ENCODE data around the gene MTG2. TPM values are rescaled to one million over a fixed set of nuclear protein-coding genes. Genes with fewer than 3 reads are reported as not detected.

The MTG2 gene
- total RNA-seq, 1 donor from 2014 or later: 21.6 TPM

DNA sequence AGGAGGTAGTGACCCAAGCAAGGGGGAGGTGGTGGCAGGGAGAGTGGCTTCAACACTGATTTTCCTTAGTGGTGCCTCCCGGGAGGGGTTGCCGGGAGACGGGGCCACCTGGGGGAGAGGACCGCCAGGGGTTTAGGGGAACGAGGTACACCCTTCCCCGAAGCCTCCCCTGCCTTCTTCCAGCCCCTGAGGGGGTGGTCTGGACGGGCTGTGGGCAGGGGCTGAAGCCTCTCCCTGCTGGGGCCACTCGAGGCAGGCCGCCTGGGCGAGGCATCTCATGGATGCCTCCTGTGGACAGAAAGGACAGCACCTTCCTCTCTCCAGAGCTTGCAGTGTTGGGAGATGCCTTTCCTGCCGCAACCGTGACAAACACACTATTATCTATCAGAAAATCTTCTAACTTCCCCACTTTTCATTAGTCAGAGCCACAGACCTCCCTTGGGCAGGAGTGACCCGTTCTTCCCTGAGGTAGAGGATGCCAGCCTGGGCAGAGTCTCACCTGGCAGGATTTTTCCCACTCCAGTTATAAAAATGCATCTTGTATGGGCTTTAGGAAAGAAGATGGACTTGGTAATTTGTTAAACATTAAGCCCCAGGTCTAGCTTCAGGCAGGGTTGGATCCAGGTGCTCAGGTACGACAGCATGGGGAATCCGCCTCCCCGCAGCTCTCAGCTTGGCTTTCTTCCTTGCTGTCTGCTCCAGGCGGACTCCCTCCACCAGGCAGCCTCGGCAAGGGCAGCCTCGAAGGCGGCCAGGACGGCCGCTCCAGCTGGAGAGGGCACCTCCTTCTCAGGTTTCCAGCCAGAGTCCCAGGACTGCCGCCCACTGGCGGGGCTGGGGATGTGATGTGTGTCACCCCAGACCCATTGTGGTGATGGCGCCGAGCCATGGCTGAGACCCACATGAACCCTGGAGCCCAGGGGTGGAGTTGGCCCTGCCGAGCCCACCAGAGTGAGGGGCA is 26.2 kb downstream of the MTG2 start:
- intact Hi-C loops (cut with DNase I): no loop called here
- ATAC-seq (no peak), DNase-seq (ENCODE audit: missing footprints) (peak; percentile 52)

DNA sequence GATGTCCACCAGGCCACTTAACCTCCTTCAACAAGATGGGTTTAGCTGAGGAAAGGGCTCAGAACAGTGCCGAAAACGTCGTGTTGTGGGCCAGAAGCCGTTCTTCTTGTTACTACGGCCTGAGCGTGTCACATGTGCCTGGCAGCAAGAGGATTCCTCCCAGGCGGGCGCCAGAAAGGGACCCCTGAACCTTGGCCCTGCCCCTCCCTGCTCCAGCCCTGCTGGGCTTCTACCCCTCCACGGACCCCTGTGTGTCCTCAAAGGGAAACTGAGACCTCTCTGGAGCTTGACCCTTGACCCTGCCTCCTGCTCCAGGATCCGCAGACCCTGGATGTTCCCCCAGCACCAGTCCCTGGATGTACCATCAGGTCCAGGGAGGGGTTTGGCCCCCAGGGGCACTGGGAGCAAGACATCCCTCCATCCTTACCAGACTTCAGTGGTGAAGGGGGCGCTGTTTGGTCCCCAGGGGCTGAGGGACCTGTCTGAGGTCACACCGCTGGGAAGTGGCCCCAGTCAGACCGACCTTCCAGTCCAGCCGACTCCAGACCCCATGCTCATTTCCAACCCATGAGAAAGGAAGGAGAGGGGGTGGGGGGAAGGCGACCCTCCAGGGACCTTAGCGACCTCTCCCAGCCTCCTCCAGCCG is 27.1 kb downstream of the MTG2 start:
- peak; percentile 25 for DNase-seq (ENCODE audit: missing footprints)
- intact Hi-C loops (cut with DNase I): no loop called here
- ATAC-seq: no peak

DNA sequence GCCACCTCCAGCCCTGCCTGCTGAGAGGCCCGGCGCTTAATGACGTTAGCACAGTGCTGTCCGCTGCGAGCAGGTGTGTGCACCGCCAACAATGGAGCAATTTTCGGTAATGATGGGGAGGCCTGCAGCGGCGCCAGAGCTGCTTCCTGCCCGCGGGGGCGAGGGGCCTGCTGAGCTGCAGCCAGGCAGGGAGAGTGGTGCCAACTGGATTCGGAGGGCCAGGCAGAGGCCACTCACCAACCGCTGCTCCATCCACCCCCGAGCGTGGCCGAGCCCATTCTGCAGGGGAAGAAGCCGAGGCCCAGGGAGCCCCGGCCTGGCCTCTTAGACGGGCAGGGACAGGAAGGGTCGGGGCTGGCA is 27.6 kb downstream of the MTG2 start:
- ATAC-seq: no peak
- no peak for DNase-seq (ENCODE audit: missing footprints)
- intact Hi-C loops (cut with DNase I): no loop called here

DNA sequence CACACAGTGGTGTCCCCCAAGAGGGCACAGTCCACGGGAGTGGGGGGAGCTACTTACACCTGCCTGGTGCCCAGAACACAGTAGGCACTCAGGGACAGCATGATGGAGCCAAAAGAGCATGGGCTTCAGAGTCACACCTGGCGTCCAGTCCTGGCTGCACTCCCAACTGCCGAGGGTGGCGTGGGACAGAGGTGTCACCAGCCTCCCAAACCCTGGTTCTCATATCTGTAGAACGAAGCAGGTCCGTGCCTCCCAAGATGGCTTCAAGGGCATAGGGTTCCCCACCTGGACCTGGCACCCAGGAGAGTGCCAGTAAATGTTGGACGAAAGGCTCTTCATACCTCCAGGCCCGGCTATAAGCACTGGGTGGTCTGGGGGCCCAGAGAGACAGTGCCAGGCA is 28.4 kb downstream of the MTG2 start:
- DNase-seq (ENCODE audit: missing footprints) (peak; percentile 5), ATAC-seq (no peak)
- intact Hi-C loops (cut with DNase I): no loop called here

DNA sequence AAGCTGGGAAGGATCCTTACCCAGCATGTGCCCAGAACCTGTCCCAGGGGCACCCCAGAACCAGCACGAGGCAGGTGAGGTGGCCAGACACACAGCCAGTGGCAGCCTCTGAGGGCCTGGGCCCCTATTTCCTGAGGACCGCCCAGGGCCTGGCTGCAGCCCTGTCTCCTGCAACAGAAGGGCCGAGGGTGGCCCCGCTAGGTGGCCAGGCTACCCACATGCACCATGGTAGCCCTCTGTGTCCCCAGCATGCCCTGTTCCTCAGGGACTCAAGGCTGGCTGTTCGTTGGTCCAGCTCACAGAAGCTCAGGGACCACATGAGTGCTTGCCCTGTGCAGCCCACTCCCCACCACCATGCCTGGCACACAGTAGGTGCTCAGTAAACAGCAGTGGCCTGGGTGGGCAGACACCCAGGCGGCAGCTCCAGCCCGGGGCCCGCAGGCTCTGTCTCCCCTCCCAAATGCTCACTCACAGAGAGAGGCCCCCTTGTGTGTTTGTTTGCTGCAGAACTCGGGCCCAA is 29.0 kb downstream of the MTG2 start:
- intact Hi-C loops (cut with DNase I): no loop called here
- DNase-seq (ENCODE audit: missing footprints): peak; percentile 20
- ATAC-seq: no peak

DNA sequence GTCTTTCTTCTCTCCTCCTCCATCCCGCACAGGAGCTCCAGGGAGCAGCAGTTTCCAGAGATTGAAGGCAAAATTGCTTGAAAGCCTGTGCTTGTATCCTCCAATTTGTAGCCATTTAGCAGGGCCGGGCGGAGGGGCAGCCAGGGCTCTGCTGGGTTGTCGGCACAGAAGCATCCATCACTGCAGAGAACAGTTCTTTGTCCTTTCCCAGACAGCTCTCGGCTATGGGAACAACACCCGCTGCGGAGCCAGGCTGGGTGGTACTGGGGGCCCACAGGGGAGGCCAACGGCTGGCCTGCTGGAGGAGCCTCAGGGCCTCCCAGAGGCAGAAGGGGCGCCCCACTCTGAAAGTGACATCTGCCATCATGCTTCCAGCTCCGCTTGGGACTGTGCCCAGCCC is 29.5 kb downstream of the MTG2 start:
- ATAC-seq (no peak), DNase-seq (ENCODE audit: missing footprints) (peak; percentile 28)
- intact Hi-C loops (cut with DNase I): no loop called here

DNA sequence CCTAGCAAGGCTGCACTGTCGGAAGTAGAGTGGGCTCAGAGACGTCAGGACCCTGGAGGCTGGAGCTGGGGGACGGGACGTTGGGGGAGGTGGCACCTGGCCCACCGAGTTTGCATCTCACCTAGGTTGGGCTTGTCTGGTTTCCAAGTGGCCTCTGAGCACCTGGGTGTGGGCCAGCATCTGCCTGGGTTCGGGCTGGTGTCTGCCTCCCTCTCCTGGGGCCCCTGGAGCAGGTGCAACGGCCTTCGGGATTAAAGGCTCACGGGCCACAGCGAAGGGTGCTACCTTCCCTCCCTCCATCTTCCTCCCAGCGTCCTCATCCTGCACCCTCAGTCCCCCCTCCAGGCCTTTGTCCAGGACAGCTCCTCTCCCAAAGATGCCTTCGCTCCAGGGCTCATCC is 31.2 kb downstream of the MTG2 start:
- no peak for DNase-seq (ENCODE audit: missing footprints)
- intact Hi-C loops (cut with DNase I): no loop called here
- no peak for ATAC-seq

DNA sequence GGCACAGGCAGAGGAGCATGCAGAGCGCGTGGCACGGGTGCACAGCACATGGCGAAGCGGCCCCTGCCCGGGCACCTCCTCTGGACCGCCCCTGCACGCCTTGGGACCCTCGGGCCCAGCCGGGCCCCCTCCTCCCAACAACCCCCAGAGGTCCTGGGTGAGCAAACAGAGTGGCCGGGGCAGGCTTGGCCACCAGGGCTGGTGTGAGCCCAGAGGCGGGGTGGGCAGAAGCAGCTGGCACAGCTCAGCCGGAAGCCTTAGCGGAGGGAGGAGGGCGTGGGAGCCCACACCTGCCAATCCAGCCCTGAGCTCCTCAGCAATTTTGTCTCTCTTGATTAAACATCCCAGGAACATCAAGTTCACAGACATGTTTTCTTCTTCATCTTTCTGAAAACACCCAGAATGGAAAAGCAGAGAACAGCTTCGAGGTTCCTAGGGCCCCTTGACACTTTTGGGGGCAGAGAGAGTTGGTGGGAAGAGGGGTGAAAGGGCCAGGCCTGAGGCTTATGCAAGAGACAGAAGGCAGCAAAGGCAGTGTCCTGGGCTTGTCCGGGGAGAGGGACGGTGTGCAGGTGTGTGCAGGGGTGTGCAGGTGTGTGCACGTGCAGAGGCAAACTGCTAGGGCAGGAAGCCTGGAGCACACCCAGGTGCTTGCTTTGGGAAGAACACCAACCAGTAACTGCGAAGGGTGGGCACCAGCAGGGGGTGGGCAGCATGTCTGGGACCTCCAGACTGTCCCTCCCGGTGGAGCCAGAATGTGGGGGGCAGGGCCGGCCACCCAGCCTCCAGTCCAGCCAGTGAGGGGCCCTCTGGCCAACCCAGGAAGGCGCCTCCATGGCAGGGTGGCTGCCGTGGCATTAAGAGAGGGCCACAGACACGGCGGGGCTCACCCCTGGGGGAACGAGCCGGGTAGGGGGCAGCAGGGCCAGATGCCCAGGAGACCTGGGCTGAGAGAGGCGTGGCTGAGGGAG is 32.5 kb downstream of the MTG2 start:
- DNase-seq (ENCODE audit: missing footprints): no peak
- ATAC-seq: no peak
- intact Hi-C loops (cut with DNase I): no loop called here

DNA sequence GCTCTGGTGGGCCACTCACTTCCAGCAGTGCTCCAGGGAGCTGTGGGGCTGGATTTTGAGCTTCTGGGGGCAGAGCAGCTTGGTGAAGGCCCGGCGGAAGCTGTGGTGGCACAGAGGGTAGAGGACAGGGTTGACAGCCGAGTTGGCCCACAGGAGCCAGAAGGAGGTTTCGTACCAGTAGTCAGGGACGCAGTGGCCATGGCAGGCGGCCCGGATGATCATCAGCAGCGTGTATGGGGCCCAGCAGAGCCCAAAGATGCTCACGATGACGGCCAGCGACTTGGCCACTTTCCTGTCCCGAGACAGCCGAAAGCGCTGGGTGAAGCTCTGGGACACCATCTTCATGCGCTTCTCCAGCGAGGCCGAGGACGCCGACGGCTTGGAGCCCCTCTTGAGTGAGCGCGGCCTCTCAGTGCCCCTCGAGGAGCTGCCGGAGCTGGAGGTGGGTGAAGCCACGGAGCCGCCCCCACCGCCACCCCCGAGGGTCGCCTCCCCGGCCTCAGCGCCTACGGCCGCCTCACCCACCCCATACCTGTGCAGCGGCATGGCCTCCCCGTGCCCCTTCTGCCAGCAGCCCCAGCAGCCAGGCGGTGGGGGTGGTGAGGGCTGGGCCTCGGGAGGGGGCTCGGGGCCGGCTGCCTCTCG is 33.3 kb downstream of the MTG2 start:
- DNase-seq (ENCODE audit: missing footprints): no peak
- ATAC-seq: no peak
- intact Hi-C loops (cut with DNase I): no loop called here

DNA sequence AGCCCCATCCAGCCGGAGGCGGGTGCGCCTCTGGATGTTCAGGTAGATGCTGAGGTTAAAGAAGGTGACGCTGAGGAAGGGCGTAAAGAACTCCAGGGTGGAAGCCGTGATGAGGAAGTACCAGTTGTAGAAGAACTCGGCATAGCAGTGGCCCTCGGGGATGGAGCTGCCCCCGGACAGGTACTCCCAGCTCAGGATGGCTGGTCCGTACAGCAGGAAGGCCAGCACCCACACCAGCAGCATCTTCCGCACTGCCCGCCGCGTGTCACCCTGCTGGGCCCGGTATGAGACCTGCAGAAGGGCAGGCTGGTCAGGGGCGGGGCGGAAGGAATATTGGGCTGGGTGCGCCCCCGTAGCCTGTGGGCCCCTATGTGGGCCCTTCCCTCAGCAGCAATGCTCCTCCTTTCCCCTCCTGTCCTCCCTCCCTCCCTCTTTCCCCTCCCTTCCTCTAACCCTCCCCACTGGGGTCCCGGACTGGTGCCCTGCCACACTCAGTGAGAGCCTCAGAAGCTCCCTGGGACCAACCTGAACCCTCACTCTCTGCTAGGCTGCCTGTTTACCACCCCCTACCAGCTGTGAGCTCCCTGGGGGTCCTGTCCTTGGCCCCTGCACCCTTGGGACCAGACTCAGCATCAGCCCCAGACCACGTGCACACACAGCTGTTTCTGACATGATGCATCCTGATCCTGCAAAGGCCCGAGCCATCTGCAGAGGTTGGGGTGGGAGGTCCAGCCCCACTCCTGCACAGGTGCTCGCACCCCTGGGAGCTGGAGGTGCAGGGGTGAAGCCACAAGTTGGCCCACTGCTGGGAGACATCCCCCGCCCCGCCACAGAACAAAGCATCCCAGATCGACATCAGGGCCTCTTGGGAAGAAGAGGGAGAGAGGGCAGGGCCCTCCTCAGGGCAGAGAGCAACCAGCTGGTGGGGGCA is 34.1 kb downstream of the MTG2 start:
- intact Hi-C loops (cut with DNase I): no loop called here
- DNase-seq (ENCODE audit: missing footprints): no peak
- ATAC-seq: no peak

DNA sequence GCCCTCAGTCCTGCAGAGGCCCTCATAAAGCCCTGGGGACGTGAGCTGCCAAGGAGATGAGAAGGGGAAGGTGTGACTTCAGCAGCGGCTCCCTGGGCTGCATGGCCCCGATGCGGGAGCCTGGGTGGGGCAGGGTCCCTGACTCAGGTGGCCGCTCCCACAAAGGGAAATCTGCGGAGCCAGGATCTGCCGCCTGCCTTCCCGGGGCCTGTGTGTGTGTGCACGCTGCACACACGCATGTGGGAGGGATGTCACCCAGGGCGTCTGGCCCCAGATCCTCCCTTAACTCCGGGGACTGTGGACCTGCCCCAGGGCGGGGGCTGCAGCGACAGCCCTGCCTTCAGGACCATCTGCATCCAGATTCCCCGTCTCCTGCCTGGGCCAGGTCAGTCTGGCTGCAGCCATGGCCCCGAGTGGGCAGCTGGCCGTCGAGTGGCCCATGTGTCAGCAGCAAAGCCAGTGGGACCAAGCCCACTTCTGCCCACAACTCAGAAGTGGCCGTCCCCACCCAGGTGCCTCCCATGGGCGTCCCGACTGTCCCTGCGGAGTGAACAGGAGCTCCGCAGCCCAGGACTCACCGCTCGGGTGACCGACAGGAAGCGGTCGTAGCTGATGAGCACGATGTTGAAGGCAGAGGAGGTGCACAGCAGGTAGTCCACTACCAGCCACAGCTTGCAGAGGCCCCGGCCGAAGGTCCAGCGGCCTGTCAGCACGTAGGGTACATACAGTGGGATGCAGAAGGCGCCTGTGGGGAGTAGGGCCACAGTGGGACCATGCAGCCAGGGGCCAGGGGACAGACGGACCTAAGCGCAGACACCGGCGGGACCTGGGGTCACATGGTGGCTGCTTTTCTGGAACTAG is 35.3 kb downstream of the MTG2 start:
- ATAC-seq (no peak), DNase-seq (ENCODE audit: missing footprints) (no peak)
- intact Hi-C loops (cut with DNase I): no loop called here

DNA sequence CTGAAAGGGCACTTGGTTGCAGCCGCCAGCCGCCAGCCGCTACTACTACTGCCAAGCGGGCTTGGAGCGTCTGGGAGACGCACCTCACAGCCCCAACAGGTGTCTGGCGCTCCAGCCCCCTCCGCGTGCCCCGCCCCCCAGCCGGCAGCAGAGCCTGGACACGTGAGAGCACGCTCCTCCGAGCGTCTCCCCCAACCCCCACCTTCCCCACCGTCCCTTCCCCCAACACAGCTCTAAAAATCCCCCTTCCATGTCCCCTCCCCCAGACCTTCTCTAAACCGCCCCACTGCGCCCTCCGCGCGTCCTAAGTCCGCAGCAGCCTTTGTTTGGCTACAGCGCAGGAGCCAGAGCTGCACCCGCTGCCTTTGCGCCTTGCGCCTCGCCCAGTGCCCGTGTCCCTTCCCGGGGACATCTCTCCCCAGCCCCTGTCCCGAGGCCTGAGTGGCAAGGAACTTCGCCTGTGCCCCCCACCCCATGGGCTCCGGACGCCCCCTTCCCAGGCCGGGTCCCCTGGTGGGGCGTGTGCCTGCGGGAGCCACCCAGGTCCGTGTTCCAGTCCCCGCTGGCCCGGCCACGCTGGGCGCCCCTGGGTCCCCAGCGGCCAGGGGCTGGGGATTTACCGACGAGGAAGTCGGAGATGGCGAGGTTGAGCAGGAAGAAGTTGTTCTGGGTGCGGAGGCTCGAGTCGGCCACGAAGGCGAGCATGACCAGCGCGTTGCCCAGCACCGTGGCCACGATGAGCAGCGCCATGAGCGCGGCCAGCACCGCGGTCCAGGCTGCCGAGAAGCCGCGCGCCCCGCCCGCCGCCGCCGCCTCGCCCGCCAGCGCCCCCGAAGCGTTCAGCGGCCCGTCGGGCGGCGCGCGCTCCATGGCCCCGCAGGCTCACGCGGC is 36.5 kb downstream of the MTG2 start:
- intact Hi-C loops (cut with DNase I): no loop called here
- DNase-seq (ENCODE audit: missing footprints) (no peak), ATAC-seq (no peak)

DNA sequence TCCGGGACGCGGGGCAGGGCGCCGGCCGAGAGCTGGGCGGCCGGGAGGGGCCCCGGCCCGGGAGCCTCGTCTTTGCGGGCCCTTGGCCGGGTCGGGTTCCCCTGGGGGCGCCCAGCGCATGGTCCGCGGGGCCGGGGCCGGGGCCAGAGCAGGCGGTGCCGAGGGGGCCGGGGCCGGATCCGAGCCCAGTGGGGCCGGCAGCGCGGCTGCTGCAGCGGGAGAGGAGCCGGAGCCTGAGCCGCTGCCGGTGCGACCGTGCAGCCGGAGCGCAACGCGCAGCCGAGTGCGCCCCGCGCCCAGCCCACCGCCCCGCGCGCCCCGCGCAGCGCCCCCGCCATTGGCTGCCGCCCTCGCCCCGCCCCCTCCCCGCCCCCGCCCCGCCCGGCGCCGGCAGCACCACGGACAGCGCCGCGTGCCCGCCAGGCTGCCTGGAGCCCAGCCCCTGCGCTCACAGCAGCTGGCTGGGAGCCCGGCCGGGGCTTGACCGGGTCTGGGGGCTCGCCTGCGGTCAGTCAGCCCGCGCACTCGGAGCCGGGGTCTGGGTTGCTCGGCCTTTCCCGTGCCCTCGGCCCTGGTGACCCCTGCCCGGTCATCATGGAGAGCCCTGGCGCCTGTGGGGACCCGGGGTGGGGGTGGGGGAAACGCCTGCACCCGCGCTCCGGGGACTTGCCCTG is 37.3 kb downstream of the MTG2 start, which contains the start of gene HRH3:
Gene HRH3 (minus strand): TSS at position 287 of the 674 bp plus-strand sequence. CDS start 308 bp downstream, outside the sequence.
- DNase-seq (ENCODE audit: missing footprints): no peak
- intact Hi-C loops (cut with DNase I): loop anchor here (2.0 kb wide), 1 partner anchor 39 kb away; no protein-coding TSS in a partner anchor
- peak; percentile 65 for ATAC-seq

DNA sequence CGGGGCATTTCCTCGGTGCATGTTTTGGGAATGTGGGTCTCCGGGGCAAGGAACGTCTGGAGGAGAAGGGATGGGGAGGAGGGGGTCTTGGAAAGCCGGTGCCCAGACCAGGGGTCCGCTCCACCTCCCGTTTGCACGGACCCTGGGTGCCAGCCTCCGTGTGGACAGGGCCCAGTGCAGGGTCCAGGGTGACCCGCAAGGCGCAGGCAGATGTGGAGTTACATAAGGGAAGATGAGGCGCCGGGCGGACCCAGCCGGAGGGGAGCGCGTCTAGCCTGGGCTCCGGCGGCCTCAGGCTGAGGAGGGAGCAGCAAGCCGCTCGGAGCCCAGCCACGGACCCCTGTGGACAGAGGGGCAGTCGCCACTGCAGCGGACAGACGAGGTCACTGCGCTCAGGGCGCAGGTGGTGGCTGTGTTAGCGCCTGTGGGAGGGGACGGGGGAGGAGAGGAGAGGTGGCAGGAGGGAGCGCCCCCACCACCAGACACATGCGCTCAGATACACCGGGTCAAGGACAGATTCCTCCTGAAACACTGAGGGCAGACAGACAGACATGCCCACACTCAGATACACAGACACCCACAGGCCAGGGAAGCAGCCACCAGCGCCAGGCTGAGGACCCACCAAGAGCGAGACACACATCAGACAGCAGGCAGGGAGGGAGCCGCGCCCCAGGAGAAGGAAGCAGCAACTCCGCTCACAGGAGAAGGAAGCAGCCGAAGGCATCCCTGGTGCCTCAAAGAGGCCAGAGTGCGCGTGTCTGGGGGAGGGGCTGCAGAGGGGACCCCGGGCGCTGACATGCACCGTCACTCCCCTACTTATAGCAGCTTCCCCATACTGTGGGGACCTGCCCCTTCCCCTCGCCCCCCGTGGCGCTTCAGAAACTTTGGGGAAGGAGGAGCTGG is 38.1 kb downstream of the MTG2 start:
- ATAC-seq: no peak
- intact Hi-C loops (cut with DNase I): loop anchor here (2.0 kb wide), 1 partner anchor 40 kb away; no protein-coding TSS in a partner anchor
- DNase-seq (ENCODE audit: missing footprints): no peak

All from Right ventricle myocardium inferior (tissue), 1 donor.